Natural killer cell (primary cell): ENCODE data around the gene IL1R2. TPM values are rescaled to one million over a fixed set of nuclear protein-coding genes. Genes with fewer than 3 reads are reported as not detected.

Experiments
- ATAC-seq, 3 donors: fragments of 150-1000 bp in 2 of 3; fragments of 200-7000 bp in 1 of 3; cut with Tn5 transposase; 1 replicate in 1 of 3; 2 replicates in 2 of 3; pipeline ENCODE4 v1.10.0; 2021; ENCODE audit warnings: mild to moderate bottlenecking in 2 of 3, moderate library complexity in 2 of 3
- DNase-seq, 2 donors: peaks; one replicate each; pipeline versions ENCODE4 v3.0.0 to v3.0.0-alpha.2; 2013 to 2021; ENCODE audit warnings: mixed read lengths in 1 of 2
- H3K27ac ChIP-seq: one replicate; pipeline ENCODE4 v1.5.1; 2013; ENCODE audit warnings: mild to moderate bottlenecking, low read length
- H3K27me3 ChIP-seq: one replicate; pipeline ENCODE4 v1.6.1; 2013; ENCODE audit warnings: low read length; ENCODE audit not compliant: control insufficient read depth, insufficient read depth
- H3K36me3 ChIP-seq: one replicate; pipeline ENCODE4 v1.6.1; 2013; ENCODE audit warnings: low read length; ENCODE audit not compliant: control insufficient read depth, insufficient read depth
- H3K4me1 ChIP-seq: one replicate; pipeline ENCODE4 v1.6.1; 2013; ENCODE audit warnings: low read length; ENCODE audit not compliant: control insufficient read depth, insufficient read depth
- H3K4me3 ChIP-seq: one replicate; pipeline ENCODE4 v1.5.1; 2013; ENCODE audit warnings: low read length
- H3K9me3 ChIP-seq: one replicate; pipeline ENCODE4 v1.6.1; 2013; ENCODE audit warnings: low read length; ENCODE audit not compliant: control insufficient read depth, insufficient read depth
- H3K27ac Mint-ChIP-seq, 2 donors: one replicate each; pipeline ENCODE4 v1.8.0; 2022; ENCODE audit warnings: mild to moderate bottlenecking in 2 of 2, mixed read lengths in 2 of 2, moderate library complexity in 1 of 2
- H3K27me3 Mint-ChIP-seq, 2 donors: one replicate each; pipeline ENCODE4 v1.8.0; 2022; ENCODE audit warnings: low read depth in 2 of 2, mixed read lengths in 2 of 2
- H3K36me3 Mint-ChIP-seq: one replicate; pipeline ENCODE4 v1.8.0; 2022; ENCODE audit warnings: mixed read lengths
- H3K4me1 Mint-ChIP-seq, 2 donors: one replicate each; pipeline ENCODE4 v1.8.0; 2022; ENCODE audit warnings: mixed read lengths in 2 of 2
- H3K4me3 Mint-ChIP-seq: one replicate; pipeline ENCODE4 v1.8.0; 2022; ENCODE audit warnings: mild to moderate bottlenecking, moderate library complexity, mixed read lengths
- H3K9me3 Mint-ChIP-seq, 2 donors: one replicate each; pipeline ENCODE4 v1.8.0; 2022; ENCODE audit warnings: mixed read lengths in 2 of 2
- CTCF ChIP-seq: fragments of 200-600 bp; IDR thresholded peaks from one replicate; pipeline ENCODE4 v1.8.0; 2022; ENCODE audit warnings: antibody characterized with exemption
- WGBS: methylation state at CpG from one replicate; pipeline ENCODE4 v1.1.7; 2013; ENCODE audit warnings: missing lambda C conversion rate; ENCODE audit not compliant: insufficient coverage; 5-methylcytosine and 5-hydroxymethylcytosine counted together
- intact Hi-C: fragments of 100-400 bp; cut with micrococcal nuclease; formaldehyde crosslinking; loops from one replicate; pipeline ENCODE4 v1.14.2; 2022
- total RNA-seq, 4 donors: library from RNA; stranded (reverse); fragments of 120-200 nt in 1 of 4; gene quantifications; one replicate each; pipeline versions ENCODE4 v1.2.3 to v1.2.4, GENCODE V29; 2013 to 2022

Gene IL1R2
- total RNA-seq, 3 donors from 2014 or later (not counting 1 experiment from before 2014, with no cell fraction given) = 0.66 to 5.7 TPM; not detected in 1

GRCh38 chr2:101985101-101985792 lies 6.5 kb upstream of the IL1R2 start:
- intact Hi-C loops = loop anchor here (5.0 kb wide), 2 partner anchors 372 to 432 kb away; partner anchors contain the start of gene IL18R1
- peak overlapping the region in 1 of 2 donors; percentile 25 for H3K27ac Mint-ChIP-seq
- no peak for DNase-seq

GRCh38 chr2:101985793-101986164 lies 6.0 kb upstream of the IL1R2 start:
- Histone ChIP-seq H3K4me1 (peaks cover 84% of the 10 kb centered on the region), H3K36me3 (no peaks in the 10 kb centered on the region), H3K9me3 (no peaks in the 10 kb centered on the region), H3K4me3 (no peak overlapping the region), H3K27me3 (peaks cover 26% of the 10 kb centered on the region), H3K27ac (no peak overlapping the region)
- WGBS = 98% methylated on average over 5 of the region's 7 CpGs
- DNase-seq = no peak
- intact Hi-C loops = loop anchor here (2.0 to 5.0 kb wide), 3 partner anchors 19 to 432 kb away; partner anchors contain the start of gene IL18R1
- no peaks in the 10 kb centered on the region for H3K36me3 Mint-ChIP-seq
- H3K27ac Mint-ChIP-seq = peak overlapping the region in 1 of 2 donors; percentile 25
- H3K9me3 Mint-ChIP-seq = no peaks in the 10 kb centered on the region
- H3K4me3 Mint-ChIP-seq = no peak overlapping the region
- no peak for ATAC-seq
- peaks cover 72 to 79% of the 10 kb centered on the region in 2 donors for H3K4me1 Mint-ChIP-seq
- TF ChIP-seq CTCF = no peak
- H3K27me3 Mint-ChIP-seq = peaks cover 45 to 56% of the 10 kb centered on the region in 2 donors

More at GRCh38 chr2:101985101-101985792, 6.5 kb upstream of the IL1R2 start:
- Histone ChIP-seq H3K4me1 (peaks cover 83% of the 10 kb centered on the region), H3K27me3 (peaks cover 21% of the 10 kb centered on the region), H3K9me3 (no peaks in the 10 kb centered on the region), H3K36me3 (no peaks in the 10 kb centered on the region), H3K27ac (no peak overlapping the region), H3K4me3 (no peak overlapping the region)
- 92% methylated on average over 6 of the region's 7 CpGs for WGBS
- no peaks in the 10 kb centered on the region for H3K36me3 Mint-ChIP-seq
- peaks cover 67 to 74% of the 10 kb centered on the region in 2 donors for H3K4me1 Mint-ChIP-seq
- TF ChIP-seq CTCF = no peak
- H3K4me3 Mint-ChIP-seq = peak overlapping the region; percentile 25
- H3K9me3 Mint-ChIP-seq = no peaks in the 10 kb centered on the region
- peaks cover 40 to 56% of the 10 kb centered on the region in 2 donors for H3K27me3 Mint-ChIP-seq
- ATAC-seq = no peak

- 95% methylated on average over 4 of the region's 4 CpGs for WGBS
- Mint-ChIP-seq H3K9me3 (no peaks in the 10 kb centered on the region), H3K27ac (peak overlapping the region; percentile 80 to 85), H3K27me3 (peaks cover 48 to 56% of the 10 kb centered on the region in 2 donors), H3K4me3 (peak overlapping the region; percentile 81), H3K36me3 (no peaks in the 10 kb centered on the region), H3K4me1 (peaks cover 69 to 76% of the 10 kb centered on the region in 2 donors)
- no peaks in the 10 kb centered on the region for H3K9me3 ChIP-seq
- intact Hi-C loops = loop anchor here (2.0 to 5.0 kb wide), 3 partner anchors 18 to 431 kb away; partner anchors contain the start of gene IL18R1
- no peak for TF ChIP-seq CTCF
- peaks cover 84% of the 10 kb centered on the region for H3K4me1 ChIP-seq
- DNase-seq (no peak), ATAC-seq (no peak)
- no peak overlapping the region for H3K4me3 ChIP-seq
- no peak overlapping the region for H3K27ac ChIP-seq
- H3K27me3 ChIP-seq = peaks cover 30% of the 10 kb centered on the region
- no peaks in the 10 kb centered on the region for H3K36me3 ChIP-seq
Observed at GRCh38 chr2:101986376-101986775, 5.4 kb upstream of the IL1R2 start.
